Panc1 (cell line): ENCODE results near the gene ACSM3. TPM values are rescaled to one million over a fixed set of nuclear protein-coding genes. Genes with fewer than 3 reads are reported as not detected.

Source experiments
- ATAC-seq: fragments of 200-7000 bp; cut with Tn5 transposase; 2 replicates; pipeline ENCODE4 v1.9.1; 2020; ENCODE audit warnings: mild to moderate bottlenecking, moderate library complexity
- BruUV-seq: library from RNA; stranded (reverse); fragments of 400-500 nt; replicated peaks from 2 replicates; lab custom pipeline; 2021; lab: Mats Ljungman, UMichigan
- CTCF ChIA-PET: fragments of 300-600 bp; sonication (Branson Sonifier 250); formaldehyde crosslinking; loops from one replicate; lab custom pipeline; 2022; ENCODE audit warnings: antibody characterized with exemption; lab: Charles Lee
- POLR2A ChIA-PET: fragments of 300-600 bp; sonication (Branson Sonifier 250); formaldehyde crosslinking; loops from one replicate; lab custom pipeline; 2022; ENCODE audit warnings: antibody characterized with exemption; lab: Charles Lee
- DNase-seq: peaks from one replicate; pipeline ENCODE4 v3.0.0-alpha.2; 2010; ENCODE audit warnings: low read depth, low spot score
- H3K27ac ChIP-seq: 2 replicates; pipeline ENCODE4 v1.5.1; 2011; ENCODE audit warnings: mild to moderate bottlenecking, low read length, inconsistent platforms
- H3K27me3 ChIP-seq: fragments of 200-500 bp; sonication (Bioruptor generic); 2 replicates; pipeline ENCODE4 v1.6.0; 2014; ENCODE audit warnings: low read length, inconsistent platforms; ENCODE audit not compliant: control insufficient read depth, insufficient read depth
- H3K36me3 ChIP-seq: fragments of 200-500 bp; sonication (Bioruptor generic); 2 replicates; pipeline ENCODE4 v1.5.1; 2014; ENCODE audit warnings: inconsistent platforms, mild to moderate bottlenecking, low read length, moderate library complexity; ENCODE audit not compliant: control insufficient read depth, insufficient read depth
- H3K4me1 ChIP-seq: 2 replicates; pipeline ENCODE4 v1.5.1; 2011; ENCODE audit warnings: inconsistent platforms, mild to moderate bottlenecking, low read length, moderate library complexity; ENCODE audit not compliant: control insufficient read depth, insufficient read depth
- H3K4me3 ChIP-seq, 2 experiments: 2 replicates each; pipeline ENCODE4 v1.5.1; 2011 to 2012; ENCODE audit warnings: low read depth in 2 of 2, low read length in 2 of 2, mild to moderate bottlenecking in 2 of 2, inconsistent platforms in 1 of 2, moderate library complexity in 1 of 2
- H3K9me3 ChIP-seq: fragments of 200-500 bp; sonication (Bioruptor generic); 2 replicates; pipeline ENCODE4 v1.5.1; 2014; ENCODE audit warnings: low read depth, mild to moderate bottlenecking, inconsistent platforms, low read length, moderate library complexity; ENCODE audit not compliant: control insufficient read depth, insufficient read depth
- POLR2AphosphoS5 ChIP-seq: IDR thresholded peaks from 2 replicates; pipeline ENCODE4 v1.6.1; 2012; ENCODE audit warnings: mild to moderate bottlenecking, low read depth, low read length, moderate library complexity
- SIN3A ChIP-seq: IDR thresholded peaks from 2 replicates; pipeline ENCODE4 v1.6.1; 2012; ENCODE audit warnings: low read depth, mild to moderate bottlenecking, low read length, moderate library complexity, borderline replicate concordance; ENCODE audit not compliant: insufficient read depth
- TCF7L2 ChIP-seq: IDR thresholded peaks from 2 replicates; pipeline ENCODE4 v1.6.1; 2011; ENCODE audit warnings: mild to moderate bottlenecking, low read depth, low read length, inconsistent platforms
- in situ Hi-C: cut with HindIII; loops from 2 replicates; pipeline ENCODE4 v1.10.0; 2016; ENCODE audit warnings: low sequenced_read_pairs, low pct_unique_long_range_greater_than_20kb
- intact Hi-C: fragments of 100-400 bp; cut with micrococcal nuclease; formaldehyde crosslinking; loops from one replicate; pipeline ENCODE4 v1.10.0; 2022; ENCODE audit not compliant: unreplicated experiment
- total RNA-seq: library from RNA; stranded (reverse); gene quantifications from one replicate; pipeline ENCODE4 v1.2.1, GENCODE V29; 2021; ENCODE audit not compliant: unreplicated experiment
- TF ChIP-seq, protein P1 (sequence below), 2 experiments: IDR thresholded peaks; 2 replicates each; pipeline ENCODE4 v1.6.1; 2011 to 2012; ENCODE audit warnings: low read depth in 2 of 2, control low read depth in 1 of 2, low read length in 1 of 2, mild to moderate bottlenecking in 1 of 2, moderate library complexity in 1 of 2; ENCODE audit not compliant: insufficient read depth in 1 of 2
- TF ChIP-seq, protein P2 (sequence below): fragments of 450-650 bp; IDR thresholded peaks from 2 replicates; pipeline ENCODE4 v1.5.1; 2017; ENCODE audit warnings: mild to moderate bottlenecking

ACSM3 gene
- total RNA-seq, 1 experiment from 2014 or later, result 0.44 TPM

DNA sequence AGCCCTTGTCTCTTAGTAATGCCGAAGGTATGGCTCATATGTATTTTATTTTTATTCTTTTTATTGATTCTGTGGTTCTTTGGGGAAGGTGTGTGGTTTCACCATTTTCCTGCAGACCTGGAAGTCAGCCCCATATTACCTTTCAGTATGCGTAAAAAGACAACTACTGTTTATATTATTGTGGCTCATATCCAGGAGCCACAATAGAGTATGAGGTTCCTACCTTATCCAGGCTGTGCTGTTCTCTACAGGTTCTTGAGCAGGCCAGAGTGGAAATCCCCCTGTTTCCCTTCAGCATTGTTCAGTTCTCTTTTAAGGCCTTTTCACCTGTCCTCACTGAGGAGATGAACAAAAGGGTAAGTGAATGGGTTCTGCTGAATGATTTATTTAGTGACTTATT is 75.7 kb downstream of the ACSM3 start:
- Histone ChIP-seq H3K4me3 (no peak overlapping the region), H3K27ac (no peak overlapping the region), H3K27me3 (no peaks in the 10 kb centered on the region), H3K4me1 (no peaks in the 10 kb centered on the region), H3K9me3 (no peaks in the 10 kb centered on the region), H3K36me3 (peaks cover 15% of the 10 kb centered on the region)
- TF ChIP-seq POLR2AphosphoS5, result no peak
- TF ChIP-seq, protein P1, sequence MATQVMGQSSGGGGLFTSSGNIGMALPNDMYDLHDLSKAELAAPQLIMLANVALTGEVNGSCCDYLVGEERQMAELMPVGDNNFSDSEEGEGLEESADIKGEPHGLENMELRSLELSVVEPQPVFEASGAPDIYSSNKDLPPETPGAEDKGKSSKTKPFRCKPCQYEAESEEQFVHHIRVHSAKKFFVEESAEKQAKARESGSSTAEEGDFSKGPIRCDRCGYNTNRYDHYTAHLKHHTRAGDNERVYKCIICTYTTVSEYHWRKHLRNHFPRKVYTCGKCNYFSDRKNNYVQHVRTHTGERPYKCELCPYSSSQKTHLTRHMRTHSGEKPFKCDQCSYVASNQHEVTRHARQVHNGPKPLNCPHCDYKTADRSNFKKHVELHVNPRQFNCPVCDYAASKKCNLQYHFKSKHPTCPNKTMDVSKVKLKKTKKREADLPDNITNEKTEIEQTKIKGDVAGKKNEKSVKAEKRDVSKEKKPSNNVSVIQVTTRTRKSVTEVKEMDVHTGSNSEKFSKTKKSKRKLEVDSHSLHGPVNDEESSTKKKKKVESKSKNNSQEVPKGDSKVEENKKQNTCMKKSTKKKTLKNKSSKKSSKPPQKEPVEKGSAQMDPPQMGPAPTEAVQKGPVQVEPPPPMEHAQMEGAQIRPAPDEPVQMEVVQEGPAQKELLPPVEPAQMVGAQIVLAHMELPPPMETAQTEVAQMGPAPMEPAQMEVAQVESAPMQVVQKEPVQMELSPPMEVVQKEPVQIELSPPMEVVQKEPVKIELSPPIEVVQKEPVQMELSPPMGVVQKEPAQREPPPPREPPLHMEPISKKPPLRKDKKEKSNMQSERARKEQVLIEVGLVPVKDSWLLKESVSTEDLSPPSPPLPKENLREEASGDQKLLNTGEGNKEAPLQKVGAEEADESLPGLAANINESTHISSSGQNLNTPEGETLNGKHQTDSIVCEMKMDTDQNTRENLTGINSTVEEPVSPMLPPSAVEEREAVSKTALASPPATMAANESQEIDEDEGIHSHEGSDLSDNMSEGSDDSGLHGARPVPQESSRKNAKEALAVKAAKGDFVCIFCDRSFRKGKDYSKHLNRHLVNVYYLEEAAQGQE (IDR thresholded peaks at IDR 0.05; ENCODE audit: insufficient read depth in 1 of 2, low read depth in 2 of 2, low read length in 1 of 2), result no peak
- no peak for TF ChIP-seq TCF7L2
- no peak for TF ChIP-seq SIN3A
- TF ChIP-seq, protein P2, sequence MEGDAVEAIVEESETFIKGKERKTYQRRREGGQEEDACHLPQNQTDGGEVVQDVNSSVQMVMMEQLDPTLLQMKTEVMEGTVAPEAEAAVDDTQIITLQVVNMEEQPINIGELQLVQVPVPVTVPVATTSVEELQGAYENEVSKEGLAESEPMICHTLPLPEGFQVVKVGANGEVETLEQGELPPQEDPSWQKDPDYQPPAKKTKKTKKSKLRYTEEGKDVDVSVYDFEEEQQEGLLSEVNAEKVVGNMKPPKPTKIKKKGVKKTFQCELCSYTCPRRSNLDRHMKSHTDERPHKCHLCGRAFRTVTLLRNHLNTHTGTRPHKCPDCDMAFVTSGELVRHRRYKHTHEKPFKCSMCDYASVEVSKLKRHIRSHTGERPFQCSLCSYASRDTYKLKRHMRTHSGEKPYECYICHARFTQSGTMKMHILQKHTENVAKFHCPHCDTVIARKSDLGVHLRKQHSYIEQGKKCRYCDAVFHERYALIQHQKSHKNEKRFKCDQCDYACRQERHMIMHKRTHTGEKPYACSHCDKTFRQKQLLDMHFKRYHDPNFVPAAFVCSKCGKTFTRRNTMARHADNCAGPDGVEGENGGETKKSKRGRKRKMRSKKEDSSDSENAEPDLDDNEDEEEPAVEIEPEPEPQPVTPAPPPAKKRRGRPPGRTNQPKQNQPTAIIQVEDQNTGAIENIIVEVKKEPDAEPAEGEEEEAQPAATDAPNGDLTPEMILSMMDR, result no peak
- ATAC-seq, result no peak
- no TSS peak for BruUV-seq
- ChIA-PET CTCF (no interaction called here), POLR2A (no interaction called here)
- intact Hi-C loops (no loop called here), in situ Hi-C loops (no loop called here)
- no peak for DNase-seq

DNA sequence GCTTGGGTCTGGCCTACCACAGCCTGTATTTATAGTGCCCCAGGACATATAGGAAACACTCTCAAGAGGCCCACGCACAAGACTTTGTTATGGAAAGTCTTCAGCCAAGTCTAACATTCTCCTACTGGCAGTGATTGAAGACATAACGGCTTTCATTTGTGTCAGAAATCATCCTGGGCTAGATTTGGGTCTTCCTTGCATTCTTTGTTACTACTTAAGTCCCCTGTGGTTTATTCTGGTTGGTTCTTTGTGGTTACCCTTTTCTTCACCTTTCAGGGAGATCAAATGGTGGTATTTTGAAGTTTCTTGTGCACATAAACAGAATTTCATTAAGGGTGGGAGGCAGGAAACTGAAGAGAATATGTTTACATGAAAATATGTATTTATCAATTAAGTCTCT is 80.2 kb downstream of the ACSM3 start:
- Histone ChIP-seq H3K36me3 (peaks cover 14% of the 10 kb centered on the region), H3K27ac (no peak overlapping the region), H3K4me1 (no peaks in the 10 kb centered on the region), H3K9me3 (no peaks in the 10 kb centered on the region), H3K27me3 (no peaks in the 10 kb centered on the region), H3K4me3 (no peak overlapping the region)
- ChIA-PET CTCF (no interaction called here), POLR2A (no interaction called here)
- ATAC-seq (no peak), DNase-seq (no peak)
- no TSS peak for BruUV-seq
- TF ChIP-seq, protein P1 (IDR thresholded peaks at IDR 0.05; ENCODE audit: insufficient read depth in 1 of 2, low read depth in 2 of 2, low read length in 1 of 2), result no peak
- TF ChIP-seq, protein P2, result no peak
- no peak for TF ChIP-seq TCF7L2
- TF ChIP-seq SIN3A, result no peak
- TF ChIP-seq POLR2AphosphoS5, result no peak
- in situ Hi-C loops (loop anchor here (10.0 kb wide), 1 partner anchor 151 kb away; no protein-coding TSS in a partner anchor), intact Hi-C loops (no loop called here)
